Natural killer cell (primary cell): ENCODE results near the gene ACOT7. TPM values are rescaled to one million over a fixed set of nuclear protein-coding genes. Genes with fewer than 3 reads are reported as not detected.

Source experiments
- ATAC-seq, 3 donors: fragments of 150-1000 bp in 2 of 3; fragments of 200-7000 bp in 1 of 3; cut with Tn5 transposase; 1 replicate in 1 of 3; 2 replicates in 2 of 3; pipeline ENCODE4 v1.10.0; 2021; ENCODE audit warnings: mild to moderate bottlenecking in 2 of 3, moderate library complexity in 2 of 3
- DNase-seq, 2 donors: peaks; one replicate each; pipeline versions ENCODE4 v3.0.0 to v3.0.0-alpha.2; 2013 to 2021; ENCODE audit warnings: mixed read lengths in 1 of 2
- H3K27ac ChIP-seq: one replicate; pipeline ENCODE4 v1.5.1; 2013; ENCODE audit warnings: mild to moderate bottlenecking, low read length
- H3K27me3 ChIP-seq: one replicate; pipeline ENCODE4 v1.6.1; 2013; ENCODE audit warnings: low read length; ENCODE audit not compliant: control insufficient read depth, insufficient read depth
- H3K36me3 ChIP-seq: one replicate; pipeline ENCODE4 v1.6.1; 2013; ENCODE audit warnings: low read length; ENCODE audit not compliant: control insufficient read depth, insufficient read depth
- H3K4me1 ChIP-seq: one replicate; pipeline ENCODE4 v1.6.1; 2013; ENCODE audit warnings: low read length; ENCODE audit not compliant: control insufficient read depth, insufficient read depth
- H3K4me3 ChIP-seq: one replicate; pipeline ENCODE4 v1.5.1; 2013; ENCODE audit warnings: low read length
- H3K9me3 ChIP-seq: one replicate; pipeline ENCODE4 v1.6.1; 2013; ENCODE audit warnings: low read length; ENCODE audit not compliant: control insufficient read depth, insufficient read depth
- H3K27ac Mint-ChIP-seq, 2 donors: one replicate each; pipeline ENCODE4 v1.8.0; 2022; ENCODE audit warnings: mild to moderate bottlenecking in 2 of 2, mixed read lengths in 2 of 2, moderate library complexity in 1 of 2
- H3K27me3 Mint-ChIP-seq, 2 donors: one replicate each; pipeline ENCODE4 v1.8.0; 2022; ENCODE audit warnings: low read depth in 2 of 2, mixed read lengths in 2 of 2
- H3K36me3 Mint-ChIP-seq: one replicate; pipeline ENCODE4 v1.8.0; 2022; ENCODE audit warnings: mixed read lengths
- H3K4me1 Mint-ChIP-seq, 2 donors: one replicate each; pipeline ENCODE4 v1.8.0; 2022; ENCODE audit warnings: mixed read lengths in 2 of 2
- H3K4me3 Mint-ChIP-seq: one replicate; pipeline ENCODE4 v1.8.0; 2022; ENCODE audit warnings: mild to moderate bottlenecking, moderate library complexity, mixed read lengths
- H3K9me3 Mint-ChIP-seq, 2 donors: one replicate each; pipeline ENCODE4 v1.8.0; 2022; ENCODE audit warnings: mixed read lengths in 2 of 2
- WGBS: methylation state at CpG from one replicate; pipeline ENCODE4 v1.1.7; 2013; ENCODE audit warnings: missing lambda C conversion rate; ENCODE audit not compliant: insufficient coverage; 5-methylcytosine and 5-hydroxymethylcytosine counted together
- intact Hi-C: fragments of 100-400 bp; cut with micrococcal nuclease; formaldehyde crosslinking; loops from one replicate; pipeline ENCODE4 v1.14.2; 2022
- total RNA-seq, 4 donors: library from RNA; stranded (reverse); fragments of 120-200 nt in 1 of 4; gene quantifications; one replicate each; pipeline versions ENCODE4 v1.2.3 to v1.2.4, GENCODE V29; 2013 to 2022
- TF ChIP-seq, protein P1 (sequence below): fragments of 200-600 bp; IDR thresholded peaks from one replicate; pipeline ENCODE4 v1.8.0; 2022; ENCODE audit warnings: antibody characterized with exemption

ACOT7 gene
- total RNA-seq, 3 donors from 2014 or later (not counting 1 experiment from before 2014, with no cell fraction given): 11.5 to 16.9 (median 15.4) TPM

DNA sequence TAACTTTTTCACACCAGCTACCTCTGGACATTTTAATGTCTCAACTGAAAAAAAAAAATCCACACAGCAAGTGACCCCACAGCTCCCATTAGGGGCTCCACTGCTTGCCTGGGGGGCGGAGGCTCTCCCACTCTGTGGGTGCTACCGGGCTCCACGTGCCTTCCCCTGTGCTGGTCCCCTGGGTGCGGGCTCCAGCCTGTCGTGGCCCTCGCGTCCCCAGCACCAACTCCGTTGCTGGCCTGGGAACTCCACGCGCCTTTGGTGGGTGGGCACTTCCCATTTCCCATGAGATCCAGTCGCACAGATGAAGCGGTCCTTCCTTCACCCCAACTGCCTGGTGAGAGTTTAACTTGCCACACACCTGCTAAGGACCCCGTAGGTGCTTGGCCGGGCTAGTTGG lies 105.5 kb downstream of the ACOT7 start:
- Mint-ChIP-seq H3K27ac (peak overlapping the region; percentile 79 to 81), H3K4me3 (peak overlapping the region; percentile 40), H3K9me3 (no peaks in the 10 kb centered on the region), H3K4me1 (peaks cover 37 to 40% of the 10 kb centered on the region in 2 donors), H3K36me3 (no peaks in the 10 kb centered on the region), H3K27me3 (no peaks in the 10 kb centered on the region)
- H3K36me3 ChIP-seq: no peaks in the 10 kb centered on the region
- H3K27ac ChIP-seq: peak overlapping the region; percentile 43
- WGBS: 96% methylated on average over 14 of the region's 14 CpGs
- no peaks in the 10 kb centered on the region for H3K27me3 ChIP-seq
- DNase-seq (no peak), ATAC-seq (no peak)
- intact Hi-C loops: no loop called here
- H3K9me3 ChIP-seq: no peaks in the 10 kb centered on the region
- H3K4me1 ChIP-seq: peaks cover 40% of the 10 kb centered on the region
- H3K4me3 ChIP-seq: no peak overlapping the region
- TF ChIP-seq, protein P1, sequence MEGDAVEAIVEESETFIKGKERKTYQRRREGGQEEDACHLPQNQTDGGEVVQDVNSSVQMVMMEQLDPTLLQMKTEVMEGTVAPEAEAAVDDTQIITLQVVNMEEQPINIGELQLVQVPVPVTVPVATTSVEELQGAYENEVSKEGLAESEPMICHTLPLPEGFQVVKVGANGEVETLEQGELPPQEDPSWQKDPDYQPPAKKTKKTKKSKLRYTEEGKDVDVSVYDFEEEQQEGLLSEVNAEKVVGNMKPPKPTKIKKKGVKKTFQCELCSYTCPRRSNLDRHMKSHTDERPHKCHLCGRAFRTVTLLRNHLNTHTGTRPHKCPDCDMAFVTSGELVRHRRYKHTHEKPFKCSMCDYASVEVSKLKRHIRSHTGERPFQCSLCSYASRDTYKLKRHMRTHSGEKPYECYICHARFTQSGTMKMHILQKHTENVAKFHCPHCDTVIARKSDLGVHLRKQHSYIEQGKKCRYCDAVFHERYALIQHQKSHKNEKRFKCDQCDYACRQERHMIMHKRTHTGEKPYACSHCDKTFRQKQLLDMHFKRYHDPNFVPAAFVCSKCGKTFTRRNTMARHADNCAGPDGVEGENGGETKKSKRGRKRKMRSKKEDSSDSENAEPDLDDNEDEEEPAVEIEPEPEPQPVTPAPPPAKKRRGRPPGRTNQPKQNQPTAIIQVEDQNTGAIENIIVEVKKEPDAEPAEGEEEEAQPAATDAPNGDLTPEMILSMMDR: no peak

DNA sequence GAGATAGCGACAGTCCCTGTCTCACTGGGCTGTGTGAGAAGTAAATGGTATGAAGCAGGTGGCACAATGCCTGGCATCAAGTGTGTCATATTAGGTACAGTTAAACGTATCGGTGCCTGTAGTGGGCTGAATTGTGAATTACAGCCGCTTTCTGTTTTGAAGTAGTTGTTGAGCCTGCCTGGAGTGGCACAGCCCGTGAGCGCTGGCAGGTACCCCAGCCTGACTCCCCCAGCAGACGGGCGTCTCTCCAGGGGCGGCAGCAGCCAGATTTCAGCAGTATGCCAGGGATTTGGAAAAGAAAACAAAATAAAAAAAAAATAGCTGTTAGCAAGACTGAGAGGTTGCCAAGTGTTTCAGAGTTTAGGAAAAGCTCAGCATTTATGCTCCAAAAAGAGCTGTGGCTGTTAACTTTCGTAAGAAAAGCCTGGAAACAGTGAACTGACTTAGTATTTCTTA lies 106.1 kb downstream of the ACOT7 start:
- H3K27me3 ChIP-seq: no peaks in the 10 kb centered on the region
- TF ChIP-seq, protein P1: no peak
- 97% methylated on average over 10 of the region's 10 CpGs for WGBS
- H3K4me3 ChIP-seq: no peak overlapping the region
- DNase-seq (no peak), ATAC-seq (no peak)
- H3K4me3 Mint-ChIP-seq: no peak overlapping the region
- H3K9me3 ChIP-seq: no peaks in the 10 kb centered on the region
- H3K36me3 ChIP-seq: no peaks in the 10 kb centered on the region
- no peaks in the 10 kb centered on the region for H3K36me3 Mint-ChIP-seq
- no peaks in the 10 kb centered on the region for H3K27me3 Mint-ChIP-seq
- intact Hi-C loops: no loop called here
- peaks cover 40% of the 10 kb centered on the region for H3K4me1 ChIP-seq
- H3K9me3 Mint-ChIP-seq: no peaks in the 10 kb centered on the region
- H3K4me1 Mint-ChIP-seq: peaks cover 37 to 38% of the 10 kb centered on the region in 2 donors
- H3K27ac ChIP-seq: no peak overlapping the region
- peak overlapping the region in 1 of 2 donors; percentile 16 for H3K27ac Mint-ChIP-seq

DNA sequence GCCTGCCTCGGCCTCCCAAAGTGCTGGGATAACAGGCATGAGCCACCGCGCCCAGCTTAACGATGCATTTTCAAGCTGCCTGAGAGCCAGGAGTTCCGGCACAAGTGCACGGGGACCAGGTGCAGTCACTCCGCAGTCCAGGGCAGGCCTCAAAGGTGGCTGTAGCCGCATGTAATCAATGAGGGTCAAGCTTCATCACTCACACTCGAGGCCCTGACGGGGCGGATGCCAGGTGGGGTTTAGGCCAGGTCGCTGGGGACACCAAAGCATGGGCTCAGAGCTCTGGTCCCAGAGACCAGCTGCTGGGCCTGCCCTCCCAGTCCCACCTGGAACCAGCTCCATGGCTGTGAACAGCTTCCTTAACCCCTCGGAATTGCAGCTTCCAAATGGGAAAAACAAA lies 106.5 kb downstream of the ACOT7 start:
- Mint-ChIP-seq H3K27me3 (no peaks in the 10 kb centered on the region), H3K9me3 (no peaks in the 10 kb centered on the region), H3K36me3 (no peaks in the 10 kb centered on the region), H3K4me1 (peaks cover 34% of the 10 kb centered on the region in 2 donors), H3K27ac (no peak overlapping the region), H3K4me3 (peak overlapping the region; percentile 31)
- no peak for ATAC-seq
- 96% methylated on average over 13 of the region's 13 CpGs for whole genome bisulfite sequencing
- no peak for DNase-seq
- no peaks in the 10 kb centered on the region for H3K27me3 ChIP-seq
- H3K36me3 ChIP-seq: no peaks in the 10 kb centered on the region
- peaks cover 37% of the 10 kb centered on the region for H3K4me1 ChIP-seq
- TF ChIP-seq, protein P1: no peak
- H3K9me3 ChIP-seq: no peaks in the 10 kb centered on the region
- intact Hi-C loops: no loop called here
- H3K27ac ChIP-seq: no peak overlapping the region
- H3K4me3 ChIP-seq: no peak overlapping the region

DNA sequence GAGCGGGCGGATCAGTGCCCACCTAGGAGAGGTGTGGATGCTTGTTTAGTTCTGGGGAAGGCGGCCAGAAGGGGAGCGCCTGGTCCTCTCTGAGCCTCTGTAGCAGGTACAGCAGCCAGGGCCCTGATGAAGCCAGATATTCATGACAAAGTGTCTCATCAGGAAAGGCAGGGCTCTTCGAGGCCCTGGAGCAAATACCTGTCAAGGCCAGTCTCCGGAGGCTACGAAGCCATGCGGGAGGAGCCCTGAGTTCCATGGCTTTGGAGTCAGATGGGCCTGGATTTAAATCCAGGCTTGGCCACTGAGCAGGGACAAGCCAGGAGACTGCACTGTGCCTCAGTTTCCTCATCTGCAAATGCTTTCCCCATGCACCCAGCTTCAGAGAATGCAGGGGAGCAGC lies 107.3 kb downstream of the ACOT7 start:
- Histone ChIP-seq H3K4me3 (no peak overlapping the region), H3K4me1 (peaks cover 30% of the 10 kb centered on the region), H3K27ac (no peak overlapping the region), H3K9me3 (no peaks in the 10 kb centered on the region), H3K36me3 (no peaks in the 10 kb centered on the region), H3K27me3 (no peaks in the 10 kb centered on the region)
- H3K27me3 Mint-ChIP-seq: no peaks in the 10 kb centered on the region
- no peak for DNase-seq
- WGBS: 98% methylated on average over 8 of the region's 8 CpGs
- ATAC-seq: no peak
- H3K4me3 Mint-ChIP-seq: no peak overlapping the region
- TF ChIP-seq, protein P1: no peak
- no peaks in the 10 kb centered on the region for H3K36me3 Mint-ChIP-seq
- no peak overlapping the region for H3K27ac Mint-ChIP-seq
- no peaks in the 10 kb centered on the region for H3K9me3 Mint-ChIP-seq
- intact Hi-C loops: no loop called here
- peaks cover 26% of the 10 kb centered on the region in 2 donors for H3K4me1 Mint-ChIP-seq
